Activated naive CD8-positive, alpha-beta T cell treated with anti-CD3 and anti-CD28 coated beads, Interleukin-2, amount 50 U/mL, for 16 hours (primary cell): ENCODE measurements around the gene PLCB1.
"Not testable (repeated sequence)": the region's sequence is repeated elsewhere in the genome, so short reads cannot be mapped to it uniquely, and the experiment has no call there.

Experiments used
- DNase-seq: peaks from one replicate; pipeline ENCODE4 v3.0.0-alpha.2; 2020; ENCODE audit warnings: low read depth, low spot score

Gene PLCB1

GRCh38 chr20:8334641-8335040 lies 202.6 kb downstream of the PLCB1 start:
- no peak for DNase-seq

- no peak for DNase-seq
These were observed 203.0 kb downstream of the PLCB1 start for GRCh38 chr20:8335059-8335458.

GRCh38 chr20:8335495-8336195 lies 203.6 kb downstream of the PLCB1 start:
- DNase-seq, result no peak

GRCh38 chr20:8339349-8339748 lies 207.3 kb downstream of the PLCB1 start:
- DNase-seq, result no peak

- no peak for DNase-seq
These were observed 210.3 kb downstream of the PLCB1 start for GRCh38 chr20:8342391-8342790.

- no peak for DNase-seq
These were observed 212.0 kb downstream of the PLCB1 start for GRCh38 chr20:8344106-8344505.

- DNase-seq, result no peak
These were observed 212.6 kb downstream of the PLCB1 start for GRCh38 chr20:8344631-8345030.

- DNase-seq, result no peak
These were observed 214.7 kb downstream of the PLCB1 start for GRCh38 chr20:8346700-8347270.

- DNase-seq, result not testable (repeated sequence)
These were observed 218.2 kb downstream of the PLCB1 start for GRCh38 chr20:8350225-8350624.

- no peak for DNase-seq
These were observed 220.4 kb downstream of the PLCB1 start for GRCh38 chr20:8352486-8352885.

GRCh38 chr20:8353512-8353911 lies 221.4 kb downstream of the PLCB1 start:
- no peak for DNase-seq

GRCh38 chr20:8355453-8355852 lies 223.4 kb downstream of the PLCB1 start:
- DNase-seq, result no peak

- no peak for DNase-seq
These were observed 224.7 kb downstream of the PLCB1 start for GRCh38 chr20:8356806-8357205.

- DNase-seq, result no peak
These were observed 225.6 kb downstream of the PLCB1 start for GRCh38 chr20:8357703-8358102.

- no peak for DNase-seq
These were observed 228.0 kb downstream of the PLCB1 start for GRCh38 chr20:8360035-8360434.

GRCh38 chr20:8361006-8361652 lies 229.1 kb downstream of the PLCB1 start:
- DNase-seq, result no peak

GRCh38 chr20:8361779-8362178 lies 229.7 kb downstream of the PLCB1 start:
- no peak for DNase-seq

GRCh38 chr20:8362457-8362856 lies 230.4 kb downstream of the PLCB1 start:
- DNase-seq, result no peak

GRCh38 chr20:8363970-8364733 lies 232.1 kb downstream of the PLCB1 start:
- no peak for DNase-seq

- no peak for DNase-seq
These were observed 232.6 kb downstream of the PLCB1 start for GRCh38 chr20:8364734-8365078.

- no peak for DNase-seq
These were observed 233.6 kb downstream of the PLCB1 start for GRCh38 chr20:8365634-8366033.

- DNase-seq, result no peak
These were observed 234.3 kb downstream of the PLCB1 start for GRCh38 chr20:8366303-8366923.
